NCI-H2107 (cell line): ENCODE results near the gene SMPD1.
A peak's percentile ranks its signal among the peaks of the same experiment; 100 is the strongest.

Experiments used
- DNase-seq: peaks from one replicate; lab custom pipeline; 2025; lab: John Stamatoyannopoulos, UW

The SMPD1 gene

GRCh38 chr11:6389905-6390717 is at the start of gene SMPD1:
TSS of gene SMPD1 (plus strand) at chr11:6390474. CDS start at chr11:6390599, 125 bp downstream.
- peak; percentile 74 for DNase-seq

DNA sequence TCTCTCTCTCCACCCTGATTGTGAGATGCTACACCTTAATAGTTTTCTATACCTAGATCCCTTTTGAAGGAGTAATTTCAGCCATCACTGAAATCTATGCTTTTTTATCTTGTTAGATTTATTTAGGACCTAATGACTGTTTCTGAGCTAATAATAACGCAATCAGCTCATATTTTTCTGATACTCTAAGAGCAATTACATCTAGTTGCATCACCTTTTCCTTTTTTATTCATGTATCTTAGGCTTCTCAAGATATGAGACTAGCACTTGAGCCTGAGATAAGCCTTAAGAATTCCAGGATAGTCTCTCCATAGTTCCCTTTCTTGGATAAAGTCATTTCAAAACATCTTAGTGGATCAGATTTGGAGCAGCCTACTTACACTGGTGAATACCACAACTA is 44.9 kb upstream of the SMPD1 start:
- DNase-seq: no peak

DNA sequence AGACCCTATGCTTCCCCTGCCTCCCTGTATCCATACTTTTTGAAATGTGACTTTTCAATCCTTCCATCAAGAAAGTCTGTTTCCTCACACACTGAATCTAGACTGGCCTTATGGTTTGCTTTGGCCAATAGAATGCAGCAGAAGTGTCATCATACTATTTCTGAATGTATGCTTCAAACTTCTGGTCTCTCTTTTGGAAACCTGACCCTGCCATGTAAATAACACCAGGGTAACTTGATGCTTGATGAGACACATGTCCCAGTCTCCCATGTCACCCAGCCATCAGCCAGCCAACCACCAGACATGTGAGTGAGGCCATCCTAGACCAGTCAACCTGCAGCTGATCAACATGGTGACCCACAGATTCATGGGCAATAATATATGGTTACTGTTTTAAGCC is 40.2 kb upstream of the SMPD1 start:
- no peak for DNase-seq

GRCh38 chr11:6350486-6350885 is 39.8 kb upstream of the SMPD1 start:
- no peak for DNase-seq

DNA sequence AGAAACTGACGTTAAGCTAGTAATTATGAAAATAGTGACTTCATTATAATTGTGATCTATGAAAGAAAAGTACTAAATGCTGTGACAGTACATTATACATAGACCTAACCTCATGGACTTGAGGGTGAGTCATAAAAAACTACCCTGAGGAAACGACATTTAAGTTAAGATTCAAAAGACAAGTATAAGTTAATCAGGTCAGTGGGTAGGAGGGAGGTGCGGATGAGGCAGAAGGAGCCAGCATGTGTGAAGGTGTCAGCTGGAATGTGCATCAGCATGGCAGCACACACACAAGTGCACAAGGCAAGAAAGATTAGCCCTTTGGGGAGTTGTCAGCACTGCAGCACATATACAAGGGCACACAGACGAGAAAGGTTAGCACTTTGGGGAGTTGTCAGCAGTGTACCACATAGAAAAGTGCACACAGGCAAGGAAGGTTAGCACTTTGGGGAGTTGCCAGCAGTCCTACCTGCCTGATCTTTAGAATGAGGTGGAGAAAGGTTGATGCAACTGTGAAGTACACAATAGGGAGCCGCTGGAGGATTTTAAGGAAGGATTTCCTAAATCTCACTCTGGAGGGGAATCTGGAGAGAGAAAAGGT is 38.4 kb upstream of the SMPD1 start:
- DNase-seq: no peak

DNA sequence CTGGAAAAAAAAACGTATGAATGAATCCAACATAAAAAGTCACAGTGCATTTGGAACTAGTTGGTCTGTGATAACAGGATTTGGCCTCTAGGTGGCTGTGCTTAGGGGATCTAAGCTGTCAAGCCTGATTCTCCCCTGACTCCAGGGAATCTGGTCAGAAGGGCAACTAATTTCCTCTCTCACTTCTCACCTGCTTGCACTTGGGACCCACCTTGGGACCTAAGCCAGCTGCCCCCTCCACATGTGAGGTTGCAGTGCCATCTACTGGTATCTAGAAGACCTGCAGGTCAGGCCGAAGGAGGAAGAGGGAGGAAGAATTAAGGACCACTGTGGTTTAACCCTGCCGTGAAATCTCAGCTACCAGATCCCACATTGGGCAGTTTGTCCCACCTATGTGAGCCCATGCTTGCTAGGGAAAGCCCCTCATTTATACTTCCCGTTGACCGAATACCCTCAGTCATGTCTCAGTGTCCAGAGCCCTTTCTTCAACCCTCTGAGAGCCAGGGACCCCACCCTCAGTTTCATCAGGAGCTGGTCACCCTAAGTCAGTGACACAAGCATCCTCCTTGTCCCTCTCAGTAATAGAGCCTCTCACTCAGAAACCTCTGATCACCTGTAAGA is 36.8 kb upstream of the SMPD1 start:
- DNase-seq: peak; percentile 46

DNA sequence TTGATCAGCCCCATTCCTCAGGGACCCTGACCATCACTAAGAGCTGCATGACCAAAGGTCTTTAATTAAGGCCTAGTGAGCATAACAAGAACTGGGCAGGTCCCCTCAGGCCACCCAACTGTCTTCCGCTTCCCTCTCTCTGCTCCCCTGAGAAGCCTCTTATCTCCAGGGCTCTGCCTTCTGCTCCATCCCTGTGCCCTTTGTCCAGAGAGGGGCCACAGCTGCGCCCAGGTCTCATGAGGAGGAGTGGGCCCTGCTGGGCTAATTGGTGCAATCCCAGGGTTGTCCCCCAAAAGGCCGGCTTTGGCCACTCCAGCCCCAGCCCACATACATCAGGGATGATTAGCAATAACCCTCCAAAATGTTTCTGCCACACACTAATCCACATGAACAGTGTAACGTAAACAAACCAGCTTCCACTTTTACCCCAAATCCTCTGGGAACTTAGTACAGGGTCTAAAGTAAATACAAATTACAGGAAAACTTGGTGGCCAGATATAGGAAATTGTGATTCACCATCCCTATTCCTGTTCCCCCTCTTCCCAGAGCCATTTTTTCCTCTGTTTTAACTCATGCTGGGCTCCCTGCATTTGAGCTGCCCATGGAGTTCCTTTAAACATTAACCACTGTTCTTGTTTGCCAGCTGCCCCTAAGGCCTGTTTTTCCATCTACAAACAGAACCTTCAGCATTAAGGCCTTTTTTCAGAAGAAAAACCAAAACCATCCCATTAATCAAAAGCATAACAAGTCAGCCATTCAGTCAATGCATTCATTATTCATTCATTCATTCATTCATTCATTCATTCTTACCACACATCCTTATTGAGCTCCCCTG is 35.4 kb upstream of the SMPD1 start:
- DNase-seq: no peak

GRCh38 chr11:6356503-6357055 is 33.7 kb upstream of the SMPD1 start:
- no peak for DNase-seq

DNA sequence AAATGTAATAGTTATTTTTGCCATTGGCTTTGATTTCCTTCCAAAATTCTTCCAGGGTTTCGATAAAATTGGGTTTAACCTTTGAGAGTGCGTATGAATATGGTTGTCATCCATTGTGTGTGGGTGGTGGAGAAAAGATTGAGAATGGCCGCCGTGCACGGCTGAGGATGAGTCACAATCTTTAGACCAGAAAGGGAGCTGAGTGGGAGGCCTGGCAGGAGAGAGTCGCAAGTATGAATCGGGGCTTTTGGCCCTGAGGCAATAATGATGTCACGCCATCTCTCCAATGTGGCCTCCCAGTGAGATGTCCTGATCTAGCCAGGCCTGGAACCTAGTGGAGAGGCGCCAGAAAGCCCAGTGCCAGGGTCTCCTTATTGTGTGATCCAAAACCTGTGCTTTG is 33.1 kb upstream of the SMPD1 start:
- no peak for DNase-seq

GRCh38 chr11:6360183-6360582 is 30.1 kb upstream of the SMPD1 start:
- DNase-seq: no peak

- no peak for DNase-seq
Measured at GRCh38 chr11:6362185-6362872, 27.9 kb upstream of the SMPD1 start.

DNA sequence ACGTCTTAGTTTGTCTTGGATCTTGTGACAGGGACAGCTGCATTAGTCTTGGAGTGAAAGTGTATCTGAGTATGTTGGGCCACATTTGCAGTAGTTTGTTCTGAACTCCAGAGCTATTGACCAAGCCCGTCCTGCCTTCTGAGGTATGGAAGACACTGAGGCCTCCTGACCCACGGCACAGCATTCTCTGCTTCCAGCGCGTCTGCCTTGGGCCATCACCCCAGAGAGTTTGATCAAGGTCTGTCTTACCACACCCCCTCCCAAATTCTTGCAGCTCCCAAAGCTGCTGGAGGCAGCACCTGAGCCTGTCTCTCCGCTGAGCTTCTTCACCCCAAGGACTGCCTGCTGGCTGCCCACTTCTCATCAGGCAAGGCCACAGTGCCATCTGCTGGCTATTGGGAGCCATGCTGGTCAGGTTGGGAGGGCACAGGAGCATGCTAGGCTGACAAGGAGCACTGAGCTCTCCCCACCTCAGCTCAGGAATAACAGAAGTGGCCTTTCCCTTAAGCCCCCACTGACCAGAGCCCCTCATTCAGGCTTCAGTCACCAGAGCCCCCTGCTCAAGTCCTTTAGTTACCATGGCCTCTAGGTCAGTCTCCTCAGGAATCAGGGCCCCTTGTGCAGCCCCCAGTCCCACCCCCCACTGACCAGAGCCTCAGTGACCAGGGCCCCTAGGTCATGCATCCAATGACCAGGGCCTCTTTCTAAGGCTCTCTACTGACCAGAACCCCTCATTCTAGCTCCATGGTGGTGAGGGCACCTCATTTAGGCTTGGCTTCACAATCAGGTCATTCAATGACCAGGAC is 27.2 kb upstream of the SMPD1 start:
- DNase-seq: peak; percentile 24

GRCh38 chr11:6365659-6366058 is 24.6 kb upstream of the SMPD1 start:
- DNase-seq: no peak

DNA sequence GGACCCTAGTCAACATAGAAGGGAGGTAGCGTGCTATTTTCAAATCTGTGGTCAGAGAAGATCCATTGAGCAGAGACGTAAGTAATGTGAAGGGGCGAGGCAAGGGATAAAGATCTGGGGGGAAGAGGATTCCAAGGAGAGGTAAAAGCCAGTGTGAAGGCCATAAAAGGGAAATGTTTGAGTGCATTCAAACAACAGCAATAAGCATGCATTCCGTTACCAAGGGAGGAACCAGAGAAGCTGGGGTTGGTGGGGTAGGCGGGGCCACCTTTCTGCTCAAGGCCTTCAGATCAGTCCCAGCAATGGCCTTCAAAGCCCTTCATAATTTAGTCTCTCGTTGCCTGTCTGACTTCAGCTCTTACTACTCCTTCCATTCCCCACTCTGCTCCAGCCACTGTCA is 18.4 kb upstream of the SMPD1 start:
- no peak for DNase-seq

GRCh38 chr11:6377902-6378639 is 12.2 kb upstream of the SMPD1 start:
- no peak for DNase-seq

- no peak for DNase-seq
Measured at GRCh38 chr11:6378640-6378989, 11.7 kb upstream of the SMPD1 start.

- no peak for DNase-seq
Measured at GRCh38 chr11:6385046-6385777, 5.1 kb upstream of the SMPD1 start.

- no peak for DNase-seq
Measured at GRCh38 chr11:6387811-6388599, 2.3 kb upstream of the SMPD1 start.
